ENCODE data around the gene PTPRD.
"Not testable (repeated sequence)": the region's sequence is repeated elsewhere in the genome, so short reads cannot be mapped to it uniquely, and the experiment has no call there.

PTPRD gene

GRCh38 chr9:9489183-9489582 lies 1123.6 kb downstream of the PTPRD start:
- TF ChIP-seq CTCF (IDR thresholded peaks at IDR 0.05; ENCODE audit: insufficient read depth, low read length, poor library complexity, severe bottlenecking) (no peak), EZH2phosphoT487 (conservative IDR thresholded peaks at IDR 0.05; ENCODE audit: low read length) (no peak)
- no peaks in the 10 kb centered on the region for H3K9me2 ChIP-seq (replicated peaks; ENCODE audit: insufficient read depth, low read length)
- H2AFZ ChIP-seq (ENCODE audit: low read depth, low read length, severe bottlenecking): no peak overlapping the region
- no peaks in the 10 kb centered on the region for H3K36me3 ChIP-seq (ENCODE audit: low read length)
- no peaks in the 10 kb centered on the region for H3K27me3 ChIP-seq (ENCODE audit: low read length)
- H3K4me3 ChIP-seq (ENCODE audit: insufficient read depth, low read length, poor library complexity, severe bottlenecking): no peak overlapping the region
- H3K79me2 ChIP-seq (ENCODE audit: insufficient read depth, low read length): no peaks in the 10 kb centered on the region
- no peak overlapping the region for H3K9ac ChIP-seq (ENCODE audit: low read length)
- no peak overlapping the region for H3K4me2 ChIP-seq (ENCODE audit: low read depth, low read length, poor library complexity, severe bottlenecking)
- H3K9me3 ChIP-seq (ENCODE audit: insufficient read depth, low read length): no peaks in the 10 kb centered on the region
- no peaks in the 10 kb centered on the region for H3F3A ChIP-seq (ENCODE audit: insufficient read depth)
- no peak overlapping the region for H3K27ac ChIP-seq (ENCODE audit: low read depth, low read length)
- no peaks in the 10 kb centered on the region for H4K20me1 ChIP-seq (ENCODE audit: low read depth, low read length)

- H3K4me2 ChIP-seq (ENCODE audit: low read depth, low read length, poor library complexity, severe bottlenecking): no peak overlapping the region
- TF ChIP-seq EZH2phosphoT487 (conservative IDR thresholded peaks at IDR 0.05; ENCODE audit: low read length): no peak
- TF ChIP-seq CTCF (IDR thresholded peaks at IDR 0.05; ENCODE audit: insufficient read depth, low read length, poor library complexity, severe bottlenecking): no peak
- H3F3A ChIP-seq (ENCODE audit: insufficient read depth): no peaks in the 10 kb centered on the region
- H3K9me3 ChIP-seq (ENCODE audit: insufficient read depth, low read length): no peaks in the 10 kb centered on the region
- no peaks in the 10 kb centered on the region for H3K9me2 ChIP-seq (replicated peaks; ENCODE audit: insufficient read depth, low read length)
- H3K36me3 ChIP-seq (ENCODE audit: low read length): no peaks in the 10 kb centered on the region
- H3K27ac ChIP-seq (ENCODE audit: low read depth, low read length): no peak overlapping the region
- H4K20me1 ChIP-seq (ENCODE audit: low read depth, low read length): no peaks in the 10 kb centered on the region
- no peak overlapping the region for H2AFZ ChIP-seq (ENCODE audit: low read depth, low read length, severe bottlenecking)
- no peak overlapping the region for H3K4me3 ChIP-seq (ENCODE audit: insufficient read depth, low read length, poor library complexity, severe bottlenecking)
- H3K9ac ChIP-seq (ENCODE audit: low read length): no peak overlapping the region
- no peaks in the 10 kb centered on the region for H3K79me2 ChIP-seq (ENCODE audit: insufficient read depth, low read length)
- H3K27me3 ChIP-seq (ENCODE audit: low read length): no peaks in the 10 kb centered on the region
Observed at GRCh38 chr9:9483175-9483574, 1129.6 kb downstream of the PTPRD start.

- Histone ChIP-seq H3K4me3 (ENCODE audit: insufficient read depth, low read length, poor library complexity, severe bottlenecking) (no peak overlapping the region), H3K9ac (ENCODE audit: low read length) (no peak overlapping the region), H2AFZ (ENCODE audit: low read depth, low read length, severe bottlenecking) (no peak overlapping the region), H3F3A (ENCODE audit: insufficient read depth) (no peaks in the 10 kb centered on the region), H3K27me3 (ENCODE audit: low read length) (no peaks in the 10 kb centered on the region), H3K4me2 (ENCODE audit: low read depth, low read length, poor library complexity, severe bottlenecking) (no peak overlapping the region), H3K27ac (ENCODE audit: low read depth, low read length) (no peak overlapping the region), H4K20me1 (ENCODE audit: low read depth, low read length) (no peaks in the 10 kb centered on the region), H3K79me2 (ENCODE audit: insufficient read depth, low read length) (no peaks in the 10 kb centered on the region), H3K36me3 (ENCODE audit: low read length) (no peaks in the 10 kb centered on the region), H3K9me3 (ENCODE audit: insufficient read depth, low read length) (no peaks in the 10 kb centered on the region), H3K9me2 (replicated peaks; ENCODE audit: insufficient read depth, low read length) (no peaks in the 10 kb centered on the region)
- TF ChIP-seq EZH2phosphoT487 (conservative IDR thresholded peaks at IDR 0.05; ENCODE audit: low read length): no peak
Observed at GRCh38 chr9:9478741-9479140, 1134.1 kb downstream of the PTPRD start.

- Histone ChIP-seq H3K9me3 (ENCODE audit: insufficient read depth, low read length) (no peaks in the 10 kb centered on the region), H3K9ac (ENCODE audit: low read length) (no peak overlapping the region), H3K4me2 (ENCODE audit: low read depth, low read length, poor library complexity, severe bottlenecking) (no peak overlapping the region), H3K27ac (ENCODE audit: low read depth, low read length) (no peak overlapping the region), H3K9me2 (replicated peaks; ENCODE audit: insufficient read depth, low read length) (no peaks in the 10 kb centered on the region), H3F3A (ENCODE audit: insufficient read depth) (no peaks in the 10 kb centered on the region), H3K79me2 (ENCODE audit: insufficient read depth, low read length) (no peaks in the 10 kb centered on the region), H3K27me3 (ENCODE audit: low read length) (no peaks in the 10 kb centered on the region), H3K36me3 (ENCODE audit: low read length) (no peaks in the 10 kb centered on the region), H4K20me1 (ENCODE audit: low read depth, low read length) (no peaks in the 10 kb centered on the region), H2AFZ (ENCODE audit: low read depth, low read length, severe bottlenecking) (no peak overlapping the region), H3K4me3 (ENCODE audit: insufficient read depth, low read length, poor library complexity, severe bottlenecking) (no peak overlapping the region)
- TF ChIP-seq EZH2phosphoT487 (conservative IDR thresholded peaks at IDR 0.05; ENCODE audit: low read length): no peak
- no peak for TF ChIP-seq CTCF (IDR thresholded peaks at IDR 0.05; ENCODE audit: insufficient read depth, low read length, poor library complexity, severe bottlenecking)
Observed at GRCh38 chr9:9469271-9469670, 1143.5 kb downstream of the PTPRD start.

GRCh38 chr9:9441874-9442273 lies 1170.9 kb downstream of the PTPRD start:
- H3K79me2 ChIP-seq (ENCODE audit: insufficient read depth, low read length); H3K4me2 ChIP-seq (ENCODE audit: low read depth, low read length, poor library complexity, severe bottlenecking); H3K9me3 ChIP-seq (ENCODE audit: insufficient read depth, low read length); H3K9me2 ChIP-seq (replicated peaks; ENCODE audit: insufficient read depth, low read length); H3K36me3 ChIP-seq (ENCODE audit: low read length); H3K27ac ChIP-seq (ENCODE audit: low read depth, low read length); H2AFZ ChIP-seq (ENCODE audit: low read depth, low read length, severe bottlenecking); H3K9ac ChIP-seq (ENCODE audit: low read length); H3K4me3 ChIP-seq (ENCODE audit: insufficient read depth, low read length, poor library complexity, severe bottlenecking); H3F3A ChIP-seq (ENCODE audit: insufficient read depth); H3K27me3 ChIP-seq (ENCODE audit: low read length); H4K20me1 ChIP-seq (ENCODE audit: low read depth, low read length): not testable (repeated sequence)
